H1 (cell line): Measurements from ENCODE around the gene OR11H6. TPM values are rescaled to one million over a fixed set of nuclear protein-coding genes. Genes with fewer than 3 reads are reported as not detected.

Source experiments
- FOSL1 ChIP-seq: IDR thresholded peaks from 2 replicates; pipeline ENCODE4 v1.6.1; 2011; ENCODE audit warnings: mild to moderate bottlenecking, low read depth, low read length, moderate library complexity; ENCODE audit not compliant: insufficient read depth
- HDAC2 ChIP-seq, 2 experiments: fragments of 300-600 bp in 1 of 2; sonication (generic) in 1 of 2; IDR thresholded peaks; 2 replicates each; pipeline ENCODE4 v1.6.1; 2011 to 2012; ENCODE audit warnings: low read depth in 2 of 2, low read length in 2 of 2, mild to moderate bottlenecking in 2 of 2, moderate library complexity in 2 of 2, borderline replicate concordance in 1 of 2, inconsistent platforms in 1 of 2
- POLR2A ChIP-seq, 2 experiments: IDR thresholded peaks; 1 replicate in 1 of 2; 2 replicates in 1 of 2; pipeline ENCODE4 v1.6.1; 2011; ENCODE audit warnings: low read depth in 2 of 2, low read length in 2 of 2, mild to moderate bottlenecking in 2 of 2; ENCODE audit errors: control extremely low read depth in 1 of 2
- RNF2 ChIP-seq: fragments of 200-900, 300-1000 bp; sonication (generic); IDR thresholded peaks from 2 replicates; pipeline ENCODE4 v1.7.1; 2016; ENCODE audit warnings: borderline replicate concordance, low read depth, mild to moderate bottlenecking, antibody characterized with exemption, low read length; ENCODE audit not compliant: poor library complexity, severe bottlenecking; ENCODE audit errors: missing control alignments
- RXRA ChIP-seq: IDR thresholded peaks from 2 replicates; pipeline ENCODE4 v1.6.1; 2011; ENCODE audit warnings: low read depth, mild to moderate bottlenecking, low read length, moderate library complexity; ENCODE audit not compliant: insufficient read depth
- SIN3A ChIP-seq, 2 experiments: IDR thresholded peaks in 1 of 2; conservative IDR thresholded peaks in 1 of 2; 2 replicates each; pipeline ENCODE4 v1.6.1; 2011 to 2012; ENCODE audit warnings: low read length in 2 of 2, improper control_type of control experiment in 1 of 2, low read depth in 1 of 2, mild to moderate bottlenecking in 1 of 2
- SP2 ChIP-seq: IDR thresholded peaks from 2 replicates; pipeline ENCODE4 v1.6.1; 2012; ENCODE audit warnings: mild to moderate bottlenecking, low read length, inconsistent platforms
- SRF ChIP-seq: IDR thresholded peaks from 2 replicates; pipeline ENCODE4 v1.6.1; 2011; ENCODE audit warnings: mild to moderate bottlenecking, low read depth, low read length, moderate library complexity
- polyA plus RNA-seq, 7 experiments: library from polyadenylated mRNA; depleted of rRNA in 3 of 7; stranded (reverse) in 5 of 7; unstranded in 2 of 7; fragments of >200 nt in 5 of 7; fragments of 200-250 nt in 2 of 7; gene quantifications; 1 replicate in 5 of 7; 2 replicates in 1 of 7; 4 replicates in 1 of 7; pipeline versions ENCODE4 v1.2.1 to v1.2.3, GENCODE V29; 2011 to 2013; ENCODE audit warnings: missing spikeins in 2 of 7, mixed read lengths in 2 of 7
- total RNA-seq: library from RNA; stranded (reverse); fragmentation: NEBNext Ultra II Directional; extraction: Animal tissue kit (Norgen Biotek cat#: 25700); gene quantifications from 2 replicates; pipeline ENCODE4 v1.2.1, GENCODE V29; 2021

OR11H6 gene
- total and polyA plus RNA-seq, 2 of the 8 experiments (the other 6 are each of a cell fraction or from before 2014, with no cell fraction given) = not detected

DNA sequence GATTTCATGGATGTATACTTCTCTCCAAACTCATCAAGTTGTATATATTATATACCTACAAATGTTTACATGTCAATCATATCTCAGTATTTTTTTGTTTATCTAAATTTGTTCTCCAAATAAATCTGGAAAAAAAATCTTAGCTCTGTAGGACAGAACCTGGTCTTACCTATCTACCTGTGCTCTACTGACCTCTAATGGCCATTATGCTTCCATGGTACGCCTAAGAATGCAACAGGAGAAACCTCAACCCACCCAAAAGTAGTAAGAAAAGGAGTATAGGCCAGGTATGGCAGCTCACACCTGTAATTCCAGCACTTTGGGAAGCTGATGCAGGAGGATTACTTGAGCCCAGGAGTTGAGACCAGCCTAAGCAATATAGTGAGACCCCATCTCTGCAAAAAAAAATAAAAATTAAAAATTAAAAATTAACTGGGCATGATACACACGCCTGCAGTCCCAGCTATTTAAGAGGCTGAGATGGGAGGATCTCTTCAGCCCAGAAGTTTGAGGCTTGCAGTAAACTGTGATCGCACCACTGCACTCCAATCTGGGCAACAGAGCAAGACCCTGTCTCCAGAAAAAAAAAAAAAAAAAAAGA, 24.2 kb downstream of the OR11H6 start (continued):
- no peak for TF ChIP-seq RNF2
- TF ChIP-seq POLR2A (IDR thresholded peaks at IDR 0.05; ENCODE audit: control extremely low read depth in 1 of 2, low read depth in 2 of 2, low read length in 2 of 2) = no peak
- no peak for TF ChIP-seq SIN3A (conservative IDR thresholded peaks at IDR 0.05 in 1 of 2, IDR thresholded peaks at IDR 0.05 in 1 of 2; ENCODE audit: low read depth in 1 of 2, low read length in 2 of 2)
- no peak for TF ChIP-seq RXRA
- TF ChIP-seq SRF = no peak
- TF ChIP-seq FOSL1 = no peak
- TF ChIP-seq SP2 = no peak
- no peak for TF ChIP-seq HDAC2 (IDR thresholded peaks at IDR 0.05; ENCODE audit: borderline replicate concordance in 1 of 2, low read depth in 2 of 2, low read length in 2 of 2)
- TF ChIP-seq, all 59 proteins: peak for 2
